ENCODE data around the gene GFRA1. TPM values are rescaled to one million over a fixed set of nuclear protein-coding genes. Genes with fewer than 3 reads are reported as not detected.

Gene GFRA1
- total and polyA plus RNA-seq, 2 donors (not counting 3 experiments of a cell fraction or from before 2014, with no cell fraction given), result 0.22 to 0.88 TPM

DNA sequence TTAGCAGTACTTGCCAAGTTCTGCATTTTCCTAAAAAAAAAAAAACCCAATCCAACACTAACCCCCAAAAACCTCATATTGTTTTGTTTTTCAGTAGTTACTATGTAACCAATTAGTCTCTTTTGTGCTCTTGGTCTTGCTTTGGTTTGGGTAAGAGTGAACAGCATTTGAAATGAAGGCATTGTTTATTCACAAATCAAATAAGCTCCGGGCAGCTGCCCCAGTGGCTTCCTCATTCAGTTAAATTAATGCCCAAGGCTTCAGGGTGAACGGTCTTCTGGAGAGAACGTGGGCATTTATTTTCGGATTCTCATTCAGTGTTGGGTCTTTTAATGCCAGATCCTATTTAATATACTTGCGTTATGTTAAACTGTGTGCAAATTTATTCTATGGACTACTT, 108.7 kb downstream of the GFRA1 start:
- DNase-seq (ENCODE audit: low read depth, low spot score) (no peak), FAIRE-seq (no peak)
- intact Hi-C loops (cut with micrococcal nuclease), result no loop called here
- dilution Hi-C loops (cut with MboI; ENCODE audit: extremely low pct_ligation_motif_present, low sequenced_read_pairs), result no loop called here
- no peaks in the 10 kb centered on the region for H4K20me1 ChIP-seq (replicated peaks; ENCODE audit: control insufficient read depth, extremely low read depth, insufficient read depth, low read length)
- H3K79me2 ChIP-seq (ENCODE audit: control insufficient read depth, insufficient read depth, low read length), result no peaks in the 10 kb centered on the region
- H3K4me3 ChIP-seq (replicated peaks in 1 of 3; ENCODE audit: insufficient read depth in 1 of 3, low read depth in 1 of 3, low read length in 3 of 3), result no peak overlapping the region
- no peaks in the 10 kb centered on the region for H3K4me1 ChIP-seq (ENCODE audit: control insufficient read depth, extremely low read depth, insufficient read depth, low read length)
- no TSS peak for BruUV-seq (replicated peaks)
- ChIA-PET CTCF (no interaction called here), POLR2A (no interaction called here)
- H3K9me3 ChIP-seq (replicated peaks; ENCODE audit: control insufficient read depth, insufficient read depth, low read length), result peaks cover 6% of the 10 kb centered on the region
- H3K27me3 ChIP-seq (ENCODE audit: control insufficient read depth in 2 of 2, insufficient read depth in 2 of 2, low read length in 2 of 2), result no peaks in the 10 kb centered on the region
- no peak overlapping the region for H3K4me2 ChIP-seq (ENCODE audit: insufficient read depth, low read length)
- H3K9me1 ChIP-seq (replicated peaks; ENCODE audit: control insufficient read depth, extremely low read depth, insufficient read depth, low read length), result no peaks in the 10 kb centered on the region
- no peak overlapping the region for H3K27ac ChIP-seq (ENCODE audit: insufficient read depth, low read depth, low read length)
- H3K36me3 ChIP-seq (ENCODE audit: control insufficient read depth in 2 of 2, extremely low read depth in 1 of 2, insufficient read depth in 2 of 2, low read length in 2 of 2), result no peaks in the 10 kb centered on the region
- TF ChIP-seq FOS (IDR thresholded peaks at IDR 0.05; ENCODE audit: borderline replicate concordance, insufficient read depth, low read length) (no peak), MYC (IDR thresholded peaks at IDR 0.05; ENCODE audit: low read depth, low read length) (no peak), GATA2 (IDR thresholded peaks at IDR 0.05; ENCODE audit: insufficient read depth, insufficient read length, low read depth, low read length) (no peak), POLR2AphosphoS5 (IDR thresholded peaks at IDR 0.05; ENCODE audit: insufficient read depth, low read depth, low read length) (no peak), JUN (IDR thresholded peaks at IDR 0.05; ENCODE audit: borderline replicate concordance, insufficient read depth, insufficient read length, low read depth) (no peak), POLR2A (IDR thresholded peaks at IDR 0.05; ENCODE audit: low read depth, low read length) (no peak), EZH2 (IDR thresholded peaks at IDR 0.05; ENCODE audit: borderline replicate concordance, low read depth, low read length, severe bottlenecking) (no peak)
- TF ChIP-seq, protein P1, sequence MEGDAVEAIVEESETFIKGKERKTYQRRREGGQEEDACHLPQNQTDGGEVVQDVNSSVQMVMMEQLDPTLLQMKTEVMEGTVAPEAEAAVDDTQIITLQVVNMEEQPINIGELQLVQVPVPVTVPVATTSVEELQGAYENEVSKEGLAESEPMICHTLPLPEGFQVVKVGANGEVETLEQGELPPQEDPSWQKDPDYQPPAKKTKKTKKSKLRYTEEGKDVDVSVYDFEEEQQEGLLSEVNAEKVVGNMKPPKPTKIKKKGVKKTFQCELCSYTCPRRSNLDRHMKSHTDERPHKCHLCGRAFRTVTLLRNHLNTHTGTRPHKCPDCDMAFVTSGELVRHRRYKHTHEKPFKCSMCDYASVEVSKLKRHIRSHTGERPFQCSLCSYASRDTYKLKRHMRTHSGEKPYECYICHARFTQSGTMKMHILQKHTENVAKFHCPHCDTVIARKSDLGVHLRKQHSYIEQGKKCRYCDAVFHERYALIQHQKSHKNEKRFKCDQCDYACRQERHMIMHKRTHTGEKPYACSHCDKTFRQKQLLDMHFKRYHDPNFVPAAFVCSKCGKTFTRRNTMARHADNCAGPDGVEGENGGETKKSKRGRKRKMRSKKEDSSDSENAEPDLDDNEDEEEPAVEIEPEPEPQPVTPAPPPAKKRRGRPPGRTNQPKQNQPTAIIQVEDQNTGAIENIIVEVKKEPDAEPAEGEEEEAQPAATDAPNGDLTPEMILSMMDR (IDR thresholded peaks at IDR 0.05; ENCODE audit: extremely low read depth in 1 of 2, insufficient read depth in 1 of 2, low read depth in 1 of 2, low read length in 2 of 2), result no peak
- TF ChIP-seq, protein P2, sequence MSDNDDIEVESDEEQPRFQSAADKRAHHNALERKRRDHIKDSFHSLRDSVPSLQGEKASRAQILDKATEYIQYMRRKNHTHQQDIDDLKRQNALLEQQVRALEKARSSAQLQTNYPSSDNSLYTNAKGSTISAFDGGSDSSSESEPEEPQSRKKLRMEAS (IDR thresholded peaks at IDR 0.05; ENCODE audit: insufficient read depth, insufficient read length), result no peak
- H2AFZ ChIP-seq (ENCODE audit: low read depth, low read length), result no peak overlapping the region
- no peak overlapping the region for H3K9ac ChIP-seq (replicated peaks; ENCODE audit: extremely low read depth, insufficient read depth, low read length)
